HG03460 (cell line): ENCODE measurements around the gene JAK3.

Source experiments
- ATAC-seq: cut with Tn5 transposase; IDR thresholded peaks from one replicate; pipeline ENCODE4 v1.9.1; 2021; ENCODE audit not compliant: unreplicated experiment

Gene JAK3

DNA sequence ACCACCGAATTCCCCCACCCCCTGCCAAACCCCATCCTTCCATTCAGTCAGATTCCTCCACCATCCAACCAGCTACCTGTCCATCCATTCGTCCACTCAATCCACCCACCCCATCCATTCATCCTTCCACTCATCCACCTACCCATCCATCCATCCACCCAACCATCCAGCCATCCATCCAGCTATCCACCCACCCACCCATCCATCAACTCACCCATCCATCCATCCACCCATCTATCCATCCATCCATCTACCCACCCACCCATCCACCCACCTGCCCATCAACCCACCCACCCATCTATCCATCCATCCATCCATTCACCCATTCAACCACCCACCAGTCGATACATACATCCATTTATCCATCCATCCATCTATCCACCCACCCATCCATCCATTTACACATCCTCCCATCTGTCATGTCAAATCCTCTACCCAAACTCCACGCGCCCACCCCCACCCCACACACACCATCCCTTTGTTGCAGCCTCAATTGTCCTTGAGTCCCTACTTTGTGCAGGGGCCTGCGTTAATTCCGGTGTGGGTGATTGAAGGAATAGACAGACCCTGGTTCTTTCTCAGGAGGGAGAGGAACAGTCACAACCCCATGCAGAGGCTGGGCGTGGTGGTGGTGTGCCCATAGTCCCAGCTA, 18.7 kb upstream of the JAK3 start:
- ATAC-seq: no peak

DNA sequence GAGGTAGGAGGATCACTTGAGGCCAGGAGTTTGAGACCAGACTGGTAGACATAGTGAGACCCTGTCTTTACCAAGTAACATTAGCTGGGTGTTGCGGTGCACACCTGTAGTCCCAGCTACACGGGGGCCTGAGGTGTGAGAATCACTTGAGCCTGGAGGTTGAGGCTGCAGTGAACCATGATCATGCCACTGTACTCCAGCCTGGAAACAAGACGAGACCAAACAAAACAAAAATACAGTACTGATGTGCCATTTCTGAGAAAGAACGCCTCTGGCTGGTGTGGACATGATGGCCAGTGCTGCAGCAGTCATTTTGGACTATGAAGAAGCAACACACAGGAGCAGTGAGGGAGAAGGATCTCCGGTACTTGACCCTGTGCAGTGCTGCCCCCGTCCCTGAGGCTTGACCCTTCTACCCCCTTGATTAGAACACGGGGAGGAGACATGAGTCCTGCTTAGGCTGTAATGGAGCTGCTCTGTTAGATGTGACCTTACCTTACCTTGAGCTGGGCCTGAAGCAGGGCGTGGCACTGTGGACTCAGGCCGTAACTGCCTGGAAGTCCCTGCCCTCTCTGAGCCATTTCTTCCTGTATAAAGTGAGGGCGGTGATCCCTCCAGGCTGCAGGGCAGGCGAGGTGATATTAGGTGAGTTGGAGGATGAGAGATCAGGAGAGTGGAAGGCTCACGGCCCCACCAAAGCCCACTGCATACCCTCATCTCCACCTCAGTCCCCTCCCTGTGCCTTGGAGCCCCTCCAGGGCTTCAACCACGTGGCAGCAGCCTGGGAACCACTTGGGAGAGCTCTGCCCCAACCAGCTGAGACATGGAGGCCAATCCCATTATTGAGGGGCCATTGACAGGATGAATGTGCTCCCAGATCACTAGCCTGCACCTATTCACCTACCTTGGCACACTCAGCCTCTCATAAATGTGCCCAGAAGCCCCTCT, 17.9 kb upstream of the JAK3 start:
- no peak for ATAC-seq

DNA sequence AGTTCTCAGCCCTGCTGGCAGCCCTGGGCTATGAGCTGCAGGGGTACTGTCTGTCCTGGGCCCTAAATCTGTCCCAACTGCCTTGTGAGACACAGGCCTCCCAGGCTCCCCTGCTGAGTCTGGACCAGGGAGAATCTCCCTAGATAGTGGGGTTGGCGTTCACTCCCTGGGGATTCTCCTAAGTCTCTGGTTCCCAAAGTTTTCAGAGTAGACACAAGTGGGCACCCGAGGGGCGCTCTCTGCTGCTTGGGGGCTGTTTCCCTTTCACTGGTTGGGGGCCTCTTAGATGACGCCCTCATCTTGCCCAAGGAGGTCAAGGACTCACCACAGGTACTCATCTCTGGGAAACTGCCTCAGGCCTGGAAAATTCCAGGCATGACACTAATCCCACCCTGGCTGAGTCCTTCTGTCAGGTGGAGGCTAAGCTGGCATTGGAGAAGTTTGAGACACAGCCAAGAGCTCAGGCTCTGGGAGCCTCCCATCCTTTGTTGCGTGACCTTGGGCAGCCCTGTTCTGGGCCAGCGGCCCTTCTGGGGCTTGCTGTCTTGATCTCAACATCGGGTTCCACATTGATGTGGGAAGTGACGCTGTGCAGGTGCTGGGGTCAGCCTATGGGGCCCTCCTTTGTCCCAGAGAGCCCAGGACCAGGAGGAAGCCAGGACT, 15.9 kb upstream of the JAK3 start:
- no peak for ATAC-seq

DNA sequence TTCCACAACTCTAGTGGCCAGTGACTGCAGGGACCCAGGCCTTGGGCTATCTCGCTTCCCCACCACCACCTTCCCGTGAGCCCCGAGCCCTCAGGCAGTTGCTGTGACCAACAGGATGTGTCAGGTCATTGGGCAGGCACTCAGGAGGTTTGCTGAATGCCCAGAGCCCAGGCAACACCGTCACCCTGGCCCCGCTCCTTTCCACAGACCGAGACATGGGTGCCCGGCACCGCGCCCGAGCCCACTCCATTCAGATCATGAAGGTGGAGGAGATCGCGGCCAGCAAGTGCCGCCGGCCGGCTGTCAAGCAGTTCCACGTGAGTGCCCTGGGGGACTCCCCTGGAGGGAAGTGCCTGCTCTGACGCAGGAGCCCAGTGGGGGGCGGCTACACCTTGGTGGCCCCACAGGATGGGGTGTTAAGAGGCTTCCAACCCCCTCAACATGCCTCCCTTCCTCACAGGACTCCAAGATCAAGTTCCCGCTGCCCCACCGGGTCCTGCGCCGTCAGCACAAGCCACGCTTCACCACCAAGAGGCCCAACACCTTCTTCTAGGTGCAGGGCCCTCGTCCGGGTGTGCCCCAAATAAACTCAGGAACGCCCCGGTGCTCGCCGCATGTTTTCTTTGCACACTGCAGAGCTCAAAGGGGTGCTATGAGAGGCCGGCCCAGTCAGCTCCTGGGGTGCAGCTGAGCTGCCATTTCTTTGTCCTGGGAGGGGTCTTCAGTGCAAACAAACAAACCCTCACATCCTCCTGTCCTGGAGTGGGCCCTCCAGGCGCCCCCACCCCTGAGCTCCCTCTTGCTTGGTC, 15.1 kb upstream of the JAK3 start:
- ATAC-seq: no peak

DNA sequence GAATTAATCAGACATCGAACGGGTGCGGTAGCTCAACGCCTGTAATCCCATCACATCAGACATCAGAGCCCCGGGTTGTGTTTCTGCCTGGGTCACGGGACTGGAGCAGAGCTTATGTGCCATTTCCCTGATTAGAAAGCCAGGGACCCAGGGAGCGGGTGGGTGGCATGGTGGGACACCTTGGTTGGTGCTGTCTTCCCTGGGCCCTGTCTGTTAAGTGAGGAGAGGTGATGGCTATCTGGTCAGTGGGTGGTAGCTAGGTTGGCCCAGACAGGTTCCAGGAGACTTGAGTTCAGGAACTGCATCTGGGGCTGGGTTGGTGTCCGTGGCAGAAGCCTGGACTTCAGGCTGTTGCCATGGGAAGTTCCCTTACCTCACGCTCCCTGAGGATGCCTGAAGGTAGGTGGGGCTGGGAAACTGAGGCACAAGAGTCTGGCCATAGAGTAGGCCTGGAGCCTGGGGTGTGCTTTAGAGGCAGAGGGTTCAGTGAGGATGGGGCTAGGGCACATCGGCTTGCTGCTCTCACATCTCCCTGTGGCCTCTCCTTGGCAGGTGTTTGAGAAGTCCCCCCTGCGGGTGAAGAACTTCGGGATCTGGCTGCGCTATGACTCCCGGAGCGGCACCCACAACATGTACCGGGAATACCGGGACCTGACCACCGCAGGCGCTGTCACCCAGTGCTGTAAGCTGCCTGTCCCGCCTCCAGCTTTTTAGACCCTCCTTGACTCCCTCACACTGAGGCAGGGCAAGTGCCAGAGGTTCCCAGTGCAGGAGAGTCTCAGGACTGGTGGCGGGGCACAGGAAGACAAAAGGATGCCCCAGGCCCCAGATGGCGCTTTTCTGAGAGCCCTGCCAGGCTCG, 14.0 kb upstream of the JAK3 start:
- ATAC-seq: no peak

DNA sequence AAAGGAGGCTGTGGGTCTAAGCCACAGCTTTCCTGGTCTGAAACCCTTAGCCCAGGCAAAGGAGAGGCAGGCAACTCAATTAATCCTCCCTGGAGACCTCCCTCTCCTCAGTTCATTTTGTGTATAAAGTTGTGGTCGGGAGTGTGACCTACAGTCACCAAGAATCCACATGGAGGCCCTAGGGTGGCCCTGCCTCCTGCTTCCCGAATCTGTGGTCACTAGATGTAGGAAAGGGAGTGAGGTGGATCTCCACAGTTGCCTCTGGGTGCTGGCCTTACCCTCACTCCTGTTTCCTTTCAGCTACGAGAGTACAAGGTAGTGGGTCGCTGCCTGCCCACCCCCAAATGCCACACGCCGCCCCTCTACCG, 13.2 kb upstream of the JAK3 start:
- ATAC-seq: no peak

DNA sequence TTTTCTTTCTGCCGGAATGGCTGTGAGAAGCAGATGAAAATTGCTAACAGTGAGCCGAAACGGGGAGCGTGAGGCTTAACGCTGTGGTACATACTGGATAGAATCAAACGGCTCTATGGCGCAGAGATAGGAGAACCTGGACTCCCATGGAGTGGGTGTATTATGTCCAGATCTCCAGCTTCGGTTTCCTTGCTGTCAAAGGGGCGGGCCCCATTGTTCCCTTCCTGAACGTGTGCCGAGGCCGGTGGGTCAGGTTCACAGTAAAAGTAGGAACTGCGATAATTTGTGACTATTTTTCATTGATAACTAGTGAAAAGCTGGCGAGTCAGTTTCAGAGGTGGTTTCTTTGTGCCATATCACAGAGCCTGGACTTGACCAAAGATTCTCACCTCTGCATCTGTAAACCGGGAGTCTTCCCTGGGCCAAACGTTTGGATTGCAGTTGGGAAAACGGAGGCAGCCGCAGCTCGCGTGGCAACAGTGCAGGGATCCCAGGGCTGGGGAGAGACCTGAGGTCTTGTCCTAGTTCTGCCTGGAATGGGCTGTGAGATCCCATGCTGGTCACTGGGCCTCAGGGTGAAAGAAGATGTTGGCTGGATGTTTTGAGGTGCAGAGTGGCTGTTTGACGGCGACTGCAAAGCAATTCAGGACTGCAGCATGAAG, 12.7 kb upstream of the JAK3 start:
- ATAC-seq: no peak

DNA sequence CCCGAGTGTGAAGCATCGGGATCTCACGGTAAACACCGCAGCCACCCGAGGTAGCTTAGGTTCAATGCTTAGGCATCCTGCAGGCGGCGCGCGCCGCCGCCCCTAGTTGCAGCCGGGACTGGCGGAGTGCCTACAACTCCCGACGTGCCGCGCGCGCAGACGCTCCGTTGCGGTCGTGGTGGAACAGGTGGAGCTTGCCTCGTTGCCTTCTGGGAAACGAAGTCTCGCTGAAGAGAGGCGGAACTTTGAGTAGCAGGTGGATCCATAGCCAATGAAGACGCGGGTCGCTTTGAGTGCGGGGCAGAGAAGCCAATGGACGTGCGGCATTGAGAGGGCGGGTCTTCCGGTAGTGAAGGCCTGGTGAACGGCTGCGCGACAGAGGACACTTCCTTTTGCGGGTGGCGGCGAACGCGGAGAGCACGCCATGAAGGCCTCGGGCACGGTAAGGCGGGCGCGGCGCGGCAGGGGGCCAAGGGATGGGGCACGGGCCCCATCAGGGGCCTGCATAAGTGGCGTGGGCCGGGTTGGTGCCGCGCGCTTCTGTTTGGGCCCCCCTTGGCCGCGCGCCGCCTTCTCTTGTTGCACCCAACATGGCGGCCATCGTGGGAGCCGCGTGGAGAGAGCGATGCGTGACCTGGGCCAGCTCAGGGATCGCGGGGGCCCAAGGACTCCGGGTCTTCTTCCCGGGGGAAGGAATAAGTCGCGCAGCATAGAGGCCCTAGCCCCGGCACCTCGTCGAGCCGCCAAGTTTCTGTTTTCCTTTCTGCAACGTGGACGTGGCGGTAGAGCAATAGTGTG, 11.9 kb upstream of the JAK3 start, which contains the start of gene RPL18A:
Gene RPL18A (plus strand): TSS at position 378 of the 798 bp plus-strand sequence. CDS start 47 bp downstream, at position 425.
- ATAC-seq: peak; percentile 93

DNA sequence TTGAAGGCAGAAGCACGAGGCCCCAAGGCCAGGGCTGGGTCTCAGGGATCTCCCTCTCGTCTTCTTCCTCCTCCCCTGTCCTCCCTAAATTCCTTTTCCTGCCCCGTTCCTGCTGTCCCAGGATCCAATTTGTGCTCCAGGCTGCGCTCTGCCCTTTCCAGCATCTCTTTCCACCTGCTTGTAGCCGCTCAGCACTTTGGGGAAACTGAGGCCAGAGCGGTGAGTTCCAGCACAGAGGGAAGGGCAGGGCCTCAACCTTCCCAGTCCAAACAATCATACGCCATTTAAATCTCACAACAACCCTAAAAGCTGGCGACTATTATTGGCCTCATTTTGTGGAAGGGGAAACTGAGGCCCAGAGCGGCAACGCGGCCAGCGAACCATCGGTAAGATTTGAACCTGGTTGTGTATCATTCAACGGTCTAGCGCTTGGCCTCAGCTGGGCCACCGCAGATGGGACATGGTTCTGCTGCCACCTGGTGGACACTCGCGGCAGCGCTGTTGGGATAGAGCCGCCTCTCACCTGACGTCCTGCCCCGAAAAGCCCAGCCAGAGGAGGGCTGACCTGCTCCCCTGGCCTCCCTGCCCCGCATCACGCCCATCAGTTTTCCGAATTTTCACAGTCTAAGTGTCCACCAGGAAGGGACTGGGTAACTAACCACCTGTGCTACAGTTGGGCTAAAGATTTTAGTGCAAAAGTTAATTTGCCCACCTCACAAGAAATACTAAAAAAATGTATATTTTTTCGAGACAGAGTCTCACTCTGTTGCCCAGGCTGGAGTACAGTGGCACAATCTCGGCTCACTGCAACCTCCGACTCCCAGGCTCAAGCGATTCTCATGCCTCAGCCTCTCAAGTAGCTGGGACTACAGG, 7.7 kb upstream of the JAK3 start:
- ATAC-seq: no peak

DNA sequence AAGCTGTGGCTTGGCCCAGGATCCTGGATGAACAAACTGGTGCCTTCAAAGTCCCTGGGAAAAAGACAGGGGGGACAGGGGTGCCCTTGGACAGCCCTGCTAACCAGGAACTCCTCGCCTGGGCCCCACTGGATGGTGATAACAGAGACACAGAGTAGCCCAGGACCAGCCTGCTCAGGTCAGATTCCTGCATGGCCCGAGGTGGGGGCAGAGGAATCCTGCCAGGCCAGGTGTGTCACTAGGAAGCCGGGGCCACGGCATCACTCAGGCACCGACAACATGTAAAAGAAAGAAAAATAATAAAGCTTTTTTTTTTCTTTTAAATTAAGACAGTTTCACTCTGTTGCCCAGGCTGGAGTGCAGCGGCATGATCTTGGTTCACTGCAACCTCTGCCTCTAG, 6.3 kb upstream of the JAK3 start:
- no peak for ATAC-seq

DNA sequence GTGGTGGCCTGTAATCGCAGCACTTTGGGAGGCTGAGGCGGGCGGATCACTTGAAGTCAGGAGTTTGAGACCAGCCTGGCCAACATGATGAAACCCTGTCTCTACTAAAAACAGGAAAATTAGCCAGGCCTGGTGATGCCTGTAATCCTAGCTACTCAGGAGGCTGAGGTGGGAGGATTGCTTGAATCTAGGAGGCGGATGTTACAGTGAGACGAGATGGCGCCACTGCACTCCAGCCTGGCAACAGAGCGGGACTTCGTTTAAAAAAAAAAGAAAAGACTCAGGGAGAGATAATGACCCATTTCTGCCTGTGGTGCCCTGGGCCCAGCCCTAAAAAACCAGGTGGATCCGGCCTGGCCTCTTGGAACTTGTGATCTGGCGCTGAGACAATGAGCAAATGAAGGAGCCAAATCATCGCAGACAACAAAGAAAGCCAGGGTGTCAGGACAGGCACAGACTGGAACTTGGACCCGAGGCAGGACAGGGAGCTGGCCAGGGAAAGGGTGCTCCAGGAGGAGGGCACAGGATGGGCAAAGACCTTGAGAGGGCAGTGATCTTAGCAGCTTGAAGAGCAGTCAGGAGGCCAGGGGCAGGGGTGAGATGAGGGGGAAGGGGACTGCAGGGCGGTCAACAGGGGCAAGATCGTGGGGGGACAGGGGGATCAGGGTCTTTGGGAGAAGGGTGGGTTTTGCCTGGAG, 962 bp upstream of the JAK3 start:
- ATAC-seq: no peak

DNA sequence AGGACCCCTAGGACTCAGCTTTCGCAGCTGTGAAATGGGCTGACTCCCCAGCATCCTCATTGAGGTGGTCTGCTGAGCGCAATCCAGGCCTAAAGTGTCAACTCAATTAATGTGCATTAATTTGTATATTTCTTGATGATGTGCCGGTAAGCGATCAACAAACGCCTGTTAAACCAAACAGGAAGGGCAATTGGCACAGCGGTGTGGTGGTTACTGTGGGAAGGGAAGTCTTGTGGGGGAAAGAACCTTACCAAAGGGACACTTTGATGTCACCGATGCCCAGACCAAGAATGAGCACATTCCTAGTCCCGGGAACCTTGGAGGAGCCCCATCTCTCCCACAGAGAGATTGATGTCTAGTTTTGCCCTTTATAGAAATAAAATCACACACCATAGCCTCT, 1.6 kb downstream of the JAK3 start:
- ATAC-seq: no peak

DNA sequence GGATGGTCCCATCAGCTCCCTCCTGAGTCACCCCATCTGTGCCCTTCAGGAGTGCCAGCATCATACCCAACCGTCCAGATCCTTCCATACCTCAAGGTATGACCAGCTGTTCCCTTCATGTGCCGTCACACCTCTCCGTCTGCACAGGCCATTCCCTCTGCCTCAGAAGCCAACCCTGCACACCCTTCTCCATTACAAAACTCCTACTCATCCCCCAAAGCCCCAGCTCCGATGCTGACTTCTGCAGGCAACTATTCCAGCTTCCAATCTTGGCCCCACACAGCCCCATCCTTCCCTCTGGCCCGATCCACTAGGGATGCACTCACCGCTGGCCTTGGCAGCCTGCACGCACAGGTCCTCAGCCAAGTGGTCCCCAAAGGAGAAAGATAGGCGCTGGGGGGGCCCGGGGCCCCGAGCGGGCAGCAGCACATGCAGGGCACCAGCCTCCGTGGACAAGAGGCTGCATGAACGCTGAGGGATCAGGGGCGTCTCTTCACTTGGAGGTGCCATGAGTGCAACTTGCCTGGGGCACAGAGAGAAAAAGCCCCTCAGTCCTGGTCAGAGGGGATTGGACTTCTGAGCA, 3.8 kb downstream of the JAK3 start:
- ATAC-seq: no peak

DNA sequence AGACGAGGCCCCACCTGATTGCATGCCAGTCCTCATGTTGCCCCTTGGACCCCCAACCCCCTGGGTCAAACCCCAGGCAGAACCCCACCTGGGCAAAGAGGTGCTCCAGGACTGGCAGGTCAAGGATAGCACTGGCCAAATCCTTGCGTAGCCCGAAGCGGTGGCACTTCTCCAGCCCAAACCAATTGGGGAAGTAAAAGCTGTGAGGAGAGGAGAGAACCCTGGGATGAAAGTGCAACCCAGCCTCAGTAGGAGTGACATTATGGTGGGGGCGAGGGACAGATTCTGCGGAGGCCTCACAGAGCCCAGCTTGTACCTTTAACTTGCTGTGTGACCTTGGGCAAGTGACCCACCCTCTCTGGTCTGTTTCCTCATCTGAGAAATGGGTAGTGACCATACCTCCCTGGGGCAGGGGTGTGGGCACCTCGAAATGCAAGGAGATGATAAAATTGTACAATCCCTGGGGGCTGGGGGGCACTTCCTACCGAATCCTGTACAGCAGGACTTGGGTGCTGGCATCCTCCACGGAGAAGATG, 4.4 kb downstream of the JAK3 start:
- no peak for ATAC-seq

DNA sequence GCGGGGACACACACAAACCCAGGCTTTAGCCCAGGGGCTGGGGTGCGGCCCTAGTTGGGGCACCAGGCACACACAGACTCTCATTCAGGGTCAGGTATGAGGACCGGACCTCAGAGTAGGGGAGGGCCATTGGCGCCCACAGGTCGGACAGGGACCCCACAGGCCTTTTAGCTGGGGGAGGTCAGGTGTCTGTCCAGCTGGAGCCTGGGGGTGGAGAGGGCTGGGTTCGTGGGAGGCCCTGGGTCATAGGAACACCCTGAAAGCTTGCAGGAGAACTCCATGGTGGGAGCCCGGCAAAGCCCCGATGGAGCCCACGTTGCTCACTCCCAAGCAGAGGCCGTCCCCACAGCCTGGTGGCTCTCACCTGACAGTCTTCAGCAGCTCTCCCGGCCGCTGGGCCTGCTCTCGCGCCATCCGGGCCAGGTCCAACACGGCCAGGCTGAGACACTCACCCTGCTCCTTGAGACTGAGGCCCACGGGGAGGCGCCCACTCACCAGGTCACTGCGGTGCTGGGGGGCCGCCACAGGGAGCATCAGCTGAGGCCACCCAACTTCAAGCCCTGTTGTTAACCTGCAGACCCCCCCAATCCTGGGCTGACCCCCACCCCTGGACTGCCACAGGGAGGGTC, 5.0 kb downstream of the JAK3 start:
- ATAC-seq: no peak
